Type B pancreatic cell (in vitro differentiated cells): Measurements from ENCODE around the gene SLC4A2. TPM values are rescaled to one million over a fixed set of nuclear protein-coding genes. Genes with fewer than 3 reads are reported as not detected.

Experiments used
- DNase-seq: peaks from one replicate; pipeline ENCODE4 v3.0.0; 2021; ENCODE audit warnings: mixed read lengths; ENCODE audit not compliant: unreplicated experiment; ENCODE audit errors: extremely low spot score
- H3K27ac Mint-ChIP-seq: 2 replicates; pipeline ENCODE4 v1.8.0; 2021; ENCODE audit warnings: mild to moderate bottlenecking, mixed read lengths
- H3K27me3 Mint-ChIP-seq: 2 replicates; pipeline ENCODE4 v1.8.0; 2021; ENCODE audit warnings: mixed read lengths
- H3K36me3 Mint-ChIP-seq: 2 replicates; pipeline ENCODE4 v1.8.0; 2021; ENCODE audit warnings: mixed read lengths
- H3K4me1 Mint-ChIP-seq: one replicate; pipeline ENCODE4 v1.8.0; 2021; ENCODE audit warnings: mixed read lengths; ENCODE audit not compliant: unreplicated experiment
- H3K4me3 Mint-ChIP-seq: 2 replicates; pipeline ENCODE4 v1.8.0; 2021; ENCODE audit warnings: mild to moderate bottlenecking, mixed read lengths
- H3K9me3 Mint-ChIP-seq: 2 replicates; pipeline ENCODE4 v1.8.0; 2021; ENCODE audit warnings: mixed read lengths
- total RNA-seq: library from RNA; stranded (reverse); gene quantifications from 2 replicates; pipeline ENCODE4 v1.2.1, GENCODE V29; 2021; ENCODE audit warnings: low replicate concordance
- TF ChIP-seq, protein P1 (sequence below): fragments of 200-600 bp; sonication (generic); conservative IDR thresholded peaks from 2 replicates; pipeline ENCODE4 v1.5.0; 2021; ENCODE audit warnings: antibody characterized with exemption, mild to moderate bottlenecking

The SLC4A2 gene
- total RNA-seq, 1 donor from 2014 or later, result 150 TPM

DNA sequence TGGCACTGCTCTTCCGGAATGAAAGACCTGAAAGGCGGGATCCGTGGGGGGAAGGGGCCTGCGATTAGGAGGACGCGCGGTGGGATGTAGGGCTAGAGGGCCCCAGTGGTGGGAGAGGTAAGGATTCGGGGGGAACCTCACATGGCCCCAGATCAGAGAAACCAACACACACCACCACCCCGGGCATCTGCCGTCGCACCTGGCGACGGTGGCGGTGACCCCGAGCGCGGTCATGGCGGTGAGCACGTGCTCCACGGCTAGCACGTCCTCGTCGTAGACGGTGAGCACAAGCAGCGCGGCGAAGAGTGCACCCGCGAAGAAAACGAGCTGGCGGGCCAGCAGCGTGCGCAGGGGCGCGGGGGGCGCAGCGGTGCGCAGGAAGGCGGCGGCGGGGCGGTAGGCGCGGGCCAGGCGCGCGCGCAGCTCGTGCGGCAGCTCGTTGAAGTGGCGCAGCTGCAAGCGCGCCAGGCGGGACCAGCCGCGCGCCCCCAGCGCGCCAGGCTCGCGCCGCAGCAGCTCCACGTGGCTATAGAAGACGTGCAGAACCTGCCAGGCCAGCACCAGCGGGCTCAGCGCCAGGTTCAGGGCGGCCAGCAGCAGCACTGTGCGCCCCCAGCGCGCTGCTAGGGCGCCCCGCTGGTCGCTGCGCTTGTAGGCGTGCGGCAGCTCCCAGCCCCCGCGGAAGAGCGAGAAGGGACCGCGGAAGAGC lies 40.8 kb upstream of the SLC4A2 start:
- H3K27ac Mint-ChIP-seq, result peak overlapping the region; percentile 63
- DNase-seq, result no peak
- TF ChIP-seq, protein P1, sequence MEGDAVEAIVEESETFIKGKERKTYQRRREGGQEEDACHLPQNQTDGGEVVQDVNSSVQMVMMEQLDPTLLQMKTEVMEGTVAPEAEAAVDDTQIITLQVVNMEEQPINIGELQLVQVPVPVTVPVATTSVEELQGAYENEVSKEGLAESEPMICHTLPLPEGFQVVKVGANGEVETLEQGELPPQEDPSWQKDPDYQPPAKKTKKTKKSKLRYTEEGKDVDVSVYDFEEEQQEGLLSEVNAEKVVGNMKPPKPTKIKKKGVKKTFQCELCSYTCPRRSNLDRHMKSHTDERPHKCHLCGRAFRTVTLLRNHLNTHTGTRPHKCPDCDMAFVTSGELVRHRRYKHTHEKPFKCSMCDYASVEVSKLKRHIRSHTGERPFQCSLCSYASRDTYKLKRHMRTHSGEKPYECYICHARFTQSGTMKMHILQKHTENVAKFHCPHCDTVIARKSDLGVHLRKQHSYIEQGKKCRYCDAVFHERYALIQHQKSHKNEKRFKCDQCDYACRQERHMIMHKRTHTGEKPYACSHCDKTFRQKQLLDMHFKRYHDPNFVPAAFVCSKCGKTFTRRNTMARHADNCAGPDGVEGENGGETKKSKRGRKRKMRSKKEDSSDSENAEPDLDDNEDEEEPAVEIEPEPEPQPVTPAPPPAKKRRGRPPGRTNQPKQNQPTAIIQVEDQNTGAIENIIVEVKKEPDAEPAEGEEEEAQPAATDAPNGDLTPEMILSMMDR, result peak; percentile 16
- no peaks in the 10 kb centered on the region for H3K36me3 Mint-ChIP-seq
- H3K4me1 Mint-ChIP-seq, result peaks cover 17% of the 10 kb centered on the region
- H3K4me3 Mint-ChIP-seq, result peak overlapping the region; percentile 83
- no peaks in the 10 kb centered on the region for H3K9me3 Mint-ChIP-seq
- peaks cover 68% of the 10 kb centered on the region for H3K27me3 Mint-ChIP-seq

DNA sequence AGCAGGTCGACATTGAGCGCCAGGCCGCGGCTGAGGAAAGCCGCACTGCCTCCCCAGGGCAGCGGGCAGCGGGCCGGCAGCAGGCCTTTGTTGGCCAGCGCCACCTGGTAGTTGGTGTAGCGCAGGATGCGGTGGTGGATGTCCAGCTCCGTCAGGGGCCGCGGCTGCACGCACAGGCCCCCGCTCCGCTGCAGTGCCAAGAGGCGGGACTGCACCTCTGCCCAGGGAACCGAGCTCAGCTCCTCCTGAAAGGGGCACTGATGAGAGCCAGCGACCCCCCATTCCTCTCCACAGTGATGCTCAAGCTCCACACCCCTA lies 40.3 kb upstream of the SLC4A2 start:
- Mint-ChIP-seq H3K9me3 (no peaks in the 10 kb centered on the region), H3K4me3 (peak overlapping the region; percentile 71), H3K27me3 (peaks cover 67% of the 10 kb centered on the region), H3K27ac (peak overlapping the region; percentile 53), H3K36me3 (no peaks in the 10 kb centered on the region), H3K4me1 (peaks cover 17% of the 10 kb centered on the region)
- DNase-seq, result no peak
- TF ChIP-seq, protein P1, result no peak

DNA sequence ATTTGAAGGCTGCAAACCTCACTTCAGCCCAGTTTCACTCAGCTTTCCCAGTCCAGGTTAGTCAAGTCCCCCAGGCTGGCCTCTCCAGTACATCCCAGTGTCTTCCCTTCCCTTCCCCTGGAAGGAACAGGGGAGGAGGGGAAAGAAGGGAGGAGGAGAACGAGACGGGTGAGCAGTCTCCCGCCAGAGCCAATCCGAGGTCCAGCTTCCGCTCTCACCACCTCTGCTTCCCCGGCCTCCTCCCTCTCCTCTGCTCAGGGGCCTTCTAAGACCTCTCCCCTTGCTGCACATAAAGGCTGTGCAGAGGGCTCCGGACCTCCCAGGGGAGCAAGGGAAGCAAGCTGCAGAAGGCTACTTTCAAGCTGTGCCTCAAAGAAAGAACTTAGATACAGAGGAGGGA lies 39.2 kb upstream of the SLC4A2 start:
- peak overlapping the region; percentile 46 for H3K4me3 Mint-ChIP-seq
- H3K4me1 Mint-ChIP-seq, result peaks cover 16% of the 10 kb centered on the region
- H3K36me3 Mint-ChIP-seq, result no peaks in the 10 kb centered on the region
- H3K27ac Mint-ChIP-seq, result peak overlapping the region; percentile 60
- H3K9me3 Mint-ChIP-seq, result no peaks in the 10 kb centered on the region
- peaks cover 68% of the 10 kb centered on the region for H3K27me3 Mint-ChIP-seq
- no peak for DNase-seq
- TF ChIP-seq, protein P1, result no peak

DNA sequence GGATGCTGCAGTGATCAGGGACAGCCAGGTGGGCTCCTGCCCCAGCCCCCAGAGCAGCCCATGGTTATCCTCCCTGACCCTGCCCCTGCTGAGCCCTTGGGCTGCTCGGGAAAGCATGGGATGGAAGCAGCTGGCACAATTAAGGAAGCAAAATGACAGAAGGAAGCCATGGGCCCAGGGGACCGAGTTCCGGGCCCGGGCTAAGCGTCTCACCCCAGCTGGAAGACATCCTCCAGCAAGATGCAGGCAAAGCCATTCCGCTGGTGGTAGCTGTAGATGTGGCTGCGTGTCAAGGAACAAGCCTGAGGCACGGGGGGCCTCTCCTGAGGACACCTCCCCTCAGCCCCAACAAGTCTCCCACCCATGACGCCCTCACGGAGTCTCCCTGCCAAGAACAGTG lies 36.2 kb upstream of the SLC4A2 start:
- H3K27ac Mint-ChIP-seq, result peak overlapping the region; percentile 85
- peaks cover 65% of the 10 kb centered on the region for H3K27me3 Mint-ChIP-seq
- peaks cover 21% of the 10 kb centered on the region for H3K4me1 Mint-ChIP-seq
- DNase-seq, result no peak
- H3K9me3 Mint-ChIP-seq, result no peaks in the 10 kb centered on the region
- H3K4me3 Mint-ChIP-seq, result no peak overlapping the region
- H3K36me3 Mint-ChIP-seq, result no peaks in the 10 kb centered on the region
- TF ChIP-seq, protein P1, result no peak

DNA sequence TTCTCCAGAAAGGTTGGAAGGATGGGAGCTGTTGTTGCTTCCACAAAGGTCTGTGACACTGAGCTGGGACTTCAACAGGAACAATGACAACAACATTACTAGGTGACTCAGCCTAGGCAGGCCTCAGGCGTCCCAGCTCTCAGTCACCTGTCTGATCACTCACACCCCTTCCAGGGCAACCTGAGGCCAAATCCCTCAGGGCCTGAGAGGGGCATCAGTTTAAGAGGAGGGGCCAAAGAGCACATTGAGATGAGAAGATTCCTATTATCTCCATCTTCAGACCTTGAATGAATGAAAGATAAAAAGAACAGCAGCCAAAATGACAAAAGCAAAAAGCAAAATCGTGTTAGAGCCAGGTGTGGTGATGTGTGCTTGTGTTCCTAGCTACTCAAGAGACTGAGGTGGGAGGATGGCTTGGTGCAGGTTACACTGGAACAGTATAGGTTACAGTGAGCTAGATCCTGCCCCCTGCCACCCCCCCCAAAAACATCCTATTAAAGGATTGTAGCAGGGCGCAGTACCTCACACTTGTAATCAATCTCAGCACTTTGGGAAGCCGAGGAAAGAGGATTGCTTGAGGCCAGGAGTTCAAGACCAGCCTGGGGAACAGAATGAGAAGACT lies 34.8 kb upstream of the SLC4A2 start, which contains the start of gene ATG9B:
TSS of gene ATG9B (minus strand) at position 60 of the 622 bp plus-strand sequence. CDS start 71 bp downstream, outside the sequence.
- no peak for DNase-seq
- Mint-ChIP-seq H3K27ac (peak within 1 kb of the TSS; percentile 100), H3K36me3 (no peaks in the 10 kb centered on the region), H3K9me3 (no peaks in the 10 kb centered on the region), H3K4me1 (peaks cover 23% of the 10 kb centered on the region), H3K4me3 (peak within 1 kb of the TSS; percentile 79), H3K27me3 (peaks cover 54% of the 10 kb centered on the region)
- TF ChIP-seq, protein P1, result no peak
